ENCODE data around the gene MGAT4A. TPM values are rescaled to one million over a fixed set of nuclear protein-coding genes. Genes with fewer than 3 reads are reported as not detected.
A peak's percentile ranks its signal among the peaks of the same experiment; 100 is the strongest.

The MGAT4A gene
- total and polyA plus RNA-seq, 7 donors = 3.0 to 12.3 (median 8.0) TPM

DNA sequence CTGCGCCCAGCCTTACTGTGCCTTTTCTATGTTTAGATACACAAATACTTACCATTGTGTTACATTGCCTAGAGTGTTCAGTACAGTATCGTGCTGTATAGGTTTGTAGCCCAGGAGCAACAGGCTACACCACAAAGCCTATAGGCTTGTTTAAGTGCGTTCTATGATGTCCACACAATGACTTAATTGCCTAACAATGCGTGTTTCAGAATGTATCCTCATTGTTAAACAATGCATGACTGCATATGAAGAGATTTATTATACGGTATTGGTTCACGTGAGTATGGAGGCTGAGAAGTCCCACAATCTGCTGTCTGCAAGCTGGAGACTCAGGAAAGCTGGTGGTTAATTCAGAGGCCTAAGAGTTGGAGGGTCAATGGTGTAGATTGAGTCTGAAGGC is 46.1 kb upstream of the MGAT4A start:
- no peak overlapping the region for H3K27ac ChIP-seq
- peaks cover 0 to 11% (median 0%) of the 10 kb centered on the region in 3 donors for H3K27me3 ChIP-seq (ENCODE audit: insufficient read depth in 3 of 3, low read length in 2 of 3)
- ATAC-seq = no peak
- H3K4me1 ChIP-seq = no peaks in the 10 kb centered on the region
- H3K4me3 ChIP-seq = no peak overlapping the region
- H3K36me3 ChIP-seq (ENCODE audit: insufficient read depth in 1 of 2, low read depth in 1 of 2) = no peaks in the 10 kb centered on the region
- 94 to 96% (median 94%) methylated on average over 6 of the region's 6 CpGs for WGBS, 3 donors
- TF ChIP-seq, protein P1, sequence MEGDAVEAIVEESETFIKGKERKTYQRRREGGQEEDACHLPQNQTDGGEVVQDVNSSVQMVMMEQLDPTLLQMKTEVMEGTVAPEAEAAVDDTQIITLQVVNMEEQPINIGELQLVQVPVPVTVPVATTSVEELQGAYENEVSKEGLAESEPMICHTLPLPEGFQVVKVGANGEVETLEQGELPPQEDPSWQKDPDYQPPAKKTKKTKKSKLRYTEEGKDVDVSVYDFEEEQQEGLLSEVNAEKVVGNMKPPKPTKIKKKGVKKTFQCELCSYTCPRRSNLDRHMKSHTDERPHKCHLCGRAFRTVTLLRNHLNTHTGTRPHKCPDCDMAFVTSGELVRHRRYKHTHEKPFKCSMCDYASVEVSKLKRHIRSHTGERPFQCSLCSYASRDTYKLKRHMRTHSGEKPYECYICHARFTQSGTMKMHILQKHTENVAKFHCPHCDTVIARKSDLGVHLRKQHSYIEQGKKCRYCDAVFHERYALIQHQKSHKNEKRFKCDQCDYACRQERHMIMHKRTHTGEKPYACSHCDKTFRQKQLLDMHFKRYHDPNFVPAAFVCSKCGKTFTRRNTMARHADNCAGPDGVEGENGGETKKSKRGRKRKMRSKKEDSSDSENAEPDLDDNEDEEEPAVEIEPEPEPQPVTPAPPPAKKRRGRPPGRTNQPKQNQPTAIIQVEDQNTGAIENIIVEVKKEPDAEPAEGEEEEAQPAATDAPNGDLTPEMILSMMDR (IDR thresholded peaks at IDR 0.05) = no peak
- intact Hi-C loops (cut with DNase I) = no loop called here
- H3K9me3 ChIP-seq = peaks cover 6% of the 10 kb centered on the region
- DNase-seq = no peak

DNA sequence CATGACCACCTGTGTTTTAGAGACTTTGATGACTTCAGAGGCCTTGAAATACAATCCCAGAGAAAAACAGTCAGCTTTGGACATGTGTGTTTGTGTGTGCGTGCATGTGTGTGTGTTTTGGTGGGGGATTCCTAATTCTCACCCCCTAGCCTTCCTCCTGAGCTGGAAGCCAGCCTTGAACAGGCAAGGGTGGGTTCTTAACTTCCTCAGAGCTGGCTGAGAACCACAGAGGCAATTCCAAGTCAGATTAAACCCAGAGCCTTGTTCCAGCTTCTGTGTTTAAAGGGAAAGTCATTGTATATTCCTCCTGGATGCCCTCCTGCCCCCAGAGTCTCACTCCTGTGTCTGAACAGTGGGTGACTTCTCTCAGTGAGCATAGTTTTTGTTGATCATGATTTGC is 45.2 kb upstream of the MGAT4A start:
- ATAC-seq (no peak), DNase-seq (no peak)
- H3K36me3 ChIP-seq (ENCODE audit: insufficient read depth in 1 of 2, low read depth in 1 of 2) = no peaks in the 10 kb centered on the region
- TF ChIP-seq, protein P1 (IDR thresholded peaks at IDR 0.05) = no peak
- no peak overlapping the region for H3K4me3 ChIP-seq
- intact Hi-C loops (cut with DNase I) = no loop called here
- H3K27ac ChIP-seq = no peak overlapping the region
- no peaks in the 10 kb centered on the region for H3K9me3 ChIP-seq
- 57 to 79% (median 58%) methylated on average over 1 of the region's 1 CpG for WGBS, 3 donors
- H3K27me3 ChIP-seq (ENCODE audit: insufficient read depth in 3 of 3, low read length in 2 of 3) = peaks cover 0 to 11% (median 0%) of the 10 kb centered on the region in 3 donors
- H3K4me1 ChIP-seq = no peaks in the 10 kb centered on the region

DNA sequence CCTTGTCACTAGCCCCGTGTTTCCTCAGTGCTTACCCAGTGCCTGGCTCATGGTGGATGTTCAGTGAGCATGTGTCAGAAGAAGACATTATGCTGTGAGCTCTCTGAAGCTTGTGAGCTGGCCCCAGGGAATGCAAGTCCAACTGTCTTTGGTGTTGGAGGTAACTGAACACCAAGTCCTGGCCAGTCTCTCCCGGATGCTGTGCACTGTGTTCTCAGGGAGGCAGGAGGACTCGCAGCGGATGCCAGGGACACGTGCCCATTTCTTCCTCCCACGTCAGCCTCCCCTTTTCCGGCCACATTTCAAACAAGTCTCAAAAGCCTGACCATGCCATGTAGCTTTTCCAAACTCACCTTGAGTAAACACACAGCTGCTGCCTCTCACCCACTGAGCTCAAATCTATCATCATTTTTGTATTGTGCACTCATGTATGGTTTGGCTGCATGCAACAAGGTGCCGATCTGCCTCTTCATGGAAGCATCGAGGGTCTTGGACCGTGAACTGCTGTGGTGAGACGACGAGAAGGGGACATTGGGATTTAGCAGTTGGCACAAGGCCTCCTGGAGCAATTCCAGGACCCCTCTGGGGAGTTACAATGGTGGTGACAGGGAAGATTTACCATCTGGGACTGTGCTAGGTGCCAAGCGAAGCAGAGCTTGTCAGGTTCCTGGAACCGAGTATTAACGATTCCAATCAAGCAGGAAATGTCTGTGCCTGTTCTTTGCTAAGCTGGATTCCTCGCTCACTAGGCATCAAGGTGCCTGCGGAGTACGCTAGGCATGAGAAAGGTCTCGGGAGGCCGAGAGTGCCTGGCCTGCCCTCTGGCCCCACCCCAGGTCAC is 44.4 kb upstream of the MGAT4A start:
- H3K27ac ChIP-seq = no peak overlapping the region
- DNase-seq (no peak), ATAC-seq (peak; percentile 53 to 87 (median 62))
- TF ChIP-seq, protein P1 (IDR thresholded peaks at IDR 0.05) = no peak
- WGBS, 3 donors = 38 to 40% (median 40%) methylated on average over 20 of the region's 20 CpGs
- no peaks in the 10 kb centered on the region for H3K36me3 ChIP-seq (ENCODE audit: insufficient read depth in 1 of 2, low read depth in 1 of 2)
- intact Hi-C loops (cut with DNase I) = no loop called here
- no peak overlapping the region for H3K4me3 ChIP-seq
- peaks cover 0 to 11% (median 0%) of the 10 kb centered on the region in 3 donors for H3K27me3 ChIP-seq (ENCODE audit: insufficient read depth in 3 of 3, low read length in 2 of 3)
- H3K9me3 ChIP-seq = no peaks in the 10 kb centered on the region
- H3K4me1 ChIP-seq = no peaks in the 10 kb centered on the region

DNA sequence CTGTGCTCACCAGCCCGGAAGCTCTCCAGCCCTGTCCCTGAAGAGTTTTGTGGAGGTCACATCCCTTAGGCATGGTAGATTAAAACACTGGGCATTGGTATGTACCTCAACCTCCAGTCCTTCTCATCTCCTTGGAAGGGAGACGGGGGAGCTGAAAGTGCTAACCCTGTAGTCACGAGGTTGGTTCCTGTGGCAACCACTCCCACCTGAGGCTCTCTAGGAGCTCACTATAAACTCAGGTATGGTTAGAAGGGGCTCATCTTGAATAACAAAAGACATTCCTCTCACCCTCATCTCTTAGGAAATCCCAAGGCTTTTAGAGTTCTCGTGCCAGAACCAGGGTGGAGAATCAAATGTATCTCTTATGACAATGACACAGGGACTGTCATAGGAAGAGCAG is 43.0 kb upstream of the MGAT4A start:
- Histone ChIP-seq H3K9me3 (no peaks in the 10 kb centered on the region), H3K4me3 (no peak overlapping the region), H3K27me3 (ENCODE audit: insufficient read depth in 3 of 3, low read length in 2 of 3) (peaks cover 0 to 11% (median 0%) of the 10 kb centered on the region in 3 donors), H3K4me1 (no peaks in the 10 kb centered on the region), H3K36me3 (ENCODE audit: insufficient read depth in 1 of 2, low read depth in 1 of 2) (no peaks in the 10 kb centered on the region), H3K27ac (no peak overlapping the region)
- ATAC-seq (no peak), DNase-seq (no peak)
- TF ChIP-seq, protein P1 (IDR thresholded peaks at IDR 0.05) = no peak
- 94 to 98% (median 97%) methylated on average over 4 of the region's 4 CpGs for WGBS, 3 donors
- intact Hi-C loops (cut with DNase I) = no loop called here

Data from psoas muscle (tissue), 8 donors.